DMS79 (cell line): ENCODE measurements around the gene ZNF80.

ENCODE experiments used
- DNase-seq: peaks from one replicate; lab custom pipeline; 2025; lab: John Stamatoyannopoulos, UW

The ZNF80 gene

GRCh38 chr3:114219741-114220140 lies 17.6 kb downstream of the ZNF80 start:
- DNase-seq: no peak

GRCh38 chr3:114218578-114219185 lies 18.7 kb downstream of the ZNF80 start:
- DNase-seq: no peak

- no peak for DNase-seq
Observed at GRCh38 chr3:114218006-114218405, 19.4 kb downstream of the ZNF80 start.

- peak; percentile 70 for DNase-seq
Observed at GRCh38 chr3:114217266-114217665, 20.1 kb downstream of the ZNF80 start.

GRCh38 chr3:114216186-114216970 lies 21.0 kb downstream of the ZNF80 start:
- no peak for DNase-seq

- no peak for DNase-seq
Observed at GRCh38 chr3:114214542-114215341, 22.6 kb downstream of the ZNF80 start.

- peak; percentile 58 for DNase-seq
Observed at GRCh38 chr3:114213627-114214541, 23.5 kb downstream of the ZNF80 start.

- DNase-seq: peak; percentile 14
Observed at GRCh38 chr3:114213292-114213626, 24.1 kb downstream of the ZNF80 start.

- no peak for DNase-seq
Observed at GRCh38 chr3:114212646-114213045, 24.7 kb downstream of the ZNF80 start.

- DNase-seq: no peak
Observed at GRCh38 chr3:114207768-114208167, 29.6 kb downstream of the ZNF80 start.

GRCh38 chr3:114206342-114206741 lies 31.0 kb downstream of the ZNF80 start:
- DNase-seq: no peak

- no peak for DNase-seq
Observed at GRCh38 chr3:114205541-114205940, 31.8 kb downstream of the ZNF80 start.

GRCh38 chr3:114194750-114195149 lies 42.6 kb downstream of the ZNF80 start:
- DNase-seq: no peak

- DNase-seq: no peak
Observed at GRCh38 chr3:114192136-114192535, 45.2 kb downstream of the ZNF80 start.

- no peak for DNase-seq
Observed at GRCh38 chr3:114186501-114186900, 50.9 kb downstream of the ZNF80 start.
